Urinary bladder (tissue), 4 donors: Measurements from ENCODE around the gene HES5. TPM values are rescaled to one million over a fixed set of nuclear protein-coding genes. Genes with fewer than 3 reads are reported as not detected.

Source experiments
- DNase-seq: peaks from one replicate; pipeline ENCODE4 v3.0.0-alpha.2; 2015; ENCODE audit errors: extremely low spot score
- H3K27ac ChIP-seq: one replicate; pipeline ENCODE4 v1.5.1; 2013; ENCODE audit warnings: low read depth, mild to moderate bottlenecking, moderate library complexity
- H3K36me3 ChIP-seq: one replicate; pipeline ENCODE4 v1.6.1; 2013; ENCODE audit warnings: mild to moderate bottlenecking, moderate library complexity; ENCODE audit not compliant: insufficient read depth
- H3K4me1 ChIP-seq: one replicate; pipeline ENCODE4 v1.6.1; 2013; ENCODE audit warnings: mild to moderate bottlenecking, moderate library complexity; ENCODE audit not compliant: insufficient read depth
- H3K4me3 ChIP-seq: one replicate; pipeline ENCODE4 v1.5.1; 2013; ENCODE audit warnings: low read depth, low read length
- WGBS: extraction: QIAGEN DNeasy Blood & Tissue Kit; methylation state at CpG from one replicate; pipeline ENCODE4 v1.1.7; 2013; 5-methylcytosine and 5-hydroxymethylcytosine counted together
- polyA plus RNA-seq: library from polyadenylated mRNA; stranded (reverse); fragments of 200-250 nt; gene quantifications from one replicate; pipeline ENCODE4 v1.2.3, GENCODE V29; 2013
- total RNA-seq: library from RNA; depleted of rRNA; stranded (reverse); fragments of >200 nt; gene quantifications from one replicate; pipeline ENCODE4 v1.2.3, GENCODE V29; 2014
- donor health status: healthy with polysubstance abuse.
- donor health status: healthy.

Gene HES5
- total and polyA plus RNA-seq, 2 donors: 0.42 to 2.5 TPM

DNA sequence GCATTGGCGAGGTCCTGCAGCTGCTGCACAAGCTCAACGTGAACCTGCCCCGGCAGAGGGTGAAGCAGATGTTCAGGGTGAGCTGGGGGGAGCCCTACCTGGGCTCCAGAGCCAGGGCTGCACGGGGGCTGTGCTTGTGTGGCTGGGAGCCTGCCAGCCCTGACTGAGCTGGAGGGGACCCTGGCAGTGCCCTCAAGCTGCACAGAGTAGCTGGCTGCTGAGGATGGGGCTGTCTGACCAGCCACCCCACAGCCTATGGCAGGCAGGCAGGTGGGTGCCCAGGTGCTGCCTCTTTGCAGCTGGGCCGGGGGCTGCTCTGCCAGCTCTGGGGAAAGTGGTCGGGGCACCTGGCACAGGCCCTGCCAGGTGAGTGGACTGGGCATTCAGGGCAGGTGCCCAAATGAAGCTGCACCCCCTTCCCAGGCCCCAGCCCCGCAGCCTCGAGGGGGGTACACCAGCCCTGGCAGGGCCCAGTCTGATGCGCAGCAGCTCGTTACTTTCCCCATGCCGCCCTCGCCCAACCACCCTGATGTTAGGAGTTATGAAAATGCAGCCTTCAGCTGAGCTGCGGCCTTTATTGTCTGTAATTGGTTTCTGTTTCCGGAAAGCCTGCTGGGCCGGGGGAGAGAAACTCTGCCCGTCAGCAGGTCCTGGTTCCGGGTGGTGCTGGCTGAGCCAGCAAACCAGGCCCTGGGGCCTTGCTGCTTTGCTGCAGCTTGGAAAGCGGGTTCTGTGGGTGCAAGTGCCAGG is 49.7 kb downstream of the HES5 start:
- no peak for DNase-seq

DNA sequence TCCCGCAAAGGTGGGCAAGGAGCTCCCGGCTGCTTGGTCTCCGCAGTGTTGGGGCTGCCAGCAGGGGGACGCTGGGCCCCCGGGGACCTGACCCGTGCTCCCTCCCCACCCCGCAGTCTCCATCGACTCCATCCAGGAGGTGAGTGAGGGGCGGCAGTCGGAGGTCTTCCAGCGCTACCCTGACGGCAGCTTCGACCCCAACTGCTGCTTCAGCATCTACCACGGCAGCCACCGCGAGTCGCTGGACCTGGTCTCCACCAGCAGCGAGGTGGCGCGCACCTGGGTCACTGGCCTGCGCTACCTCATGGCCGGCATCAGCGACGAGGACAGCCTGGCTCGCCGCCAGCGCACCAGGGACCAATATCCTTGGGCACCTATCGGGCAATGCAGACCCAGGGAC is 50.4 kb downstream of the HES5 start:
- Histone ChIP-seq H3K36me3 (no peaks in the 10 kb centered on the region), H3K27ac (no peak overlapping the region), H3K4me1 (no peaks in the 10 kb centered on the region), H3K4me3 (no peak overlapping the region)
- WGBS: 85% methylated on average over 28 of the region's 28 CpGs
- no peak for DNase-seq

More for the DNA sequence above, 49.7 kb downstream of the HES5 start:
- no peaks in the 10 kb centered on the region for H3K36me3 ChIP-seq
- H3K27ac ChIP-seq: no peak overlapping the region
- WGBS: 82% methylated on average over 18 of the region's 18 CpGs
- no peaks in the 10 kb centered on the region for H3K4me1 ChIP-seq
- H3K4me3 ChIP-seq: no peak overlapping the region

DNA sequence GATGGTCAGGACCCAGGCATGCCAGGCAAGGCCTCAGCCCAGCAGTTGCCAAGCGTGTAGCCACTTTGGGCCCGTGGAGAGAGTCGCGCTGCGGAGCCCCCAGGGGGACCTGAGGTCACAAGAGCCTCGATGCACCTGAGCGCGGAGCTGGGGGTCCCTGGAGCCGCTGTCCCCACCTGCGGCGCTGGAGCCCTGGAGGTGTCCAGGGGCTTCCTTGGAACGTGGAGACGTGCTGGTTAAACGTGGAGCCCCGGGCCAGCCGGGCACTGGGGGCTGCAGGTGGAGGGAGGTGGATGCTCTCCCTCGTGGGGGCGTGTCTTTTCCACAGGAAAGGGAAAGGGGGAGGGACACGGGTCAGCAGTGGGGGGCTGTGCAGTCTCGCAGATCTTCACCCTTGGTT is 50.9 kb downstream of the HES5 start:
- Histone ChIP-seq H3K36me3 (no peaks in the 10 kb centered on the region), H3K4me1 (no peaks in the 10 kb centered on the region), H3K27ac (no peak overlapping the region), H3K4me3 (no peak overlapping the region)
- 76% methylated on average over 20 of the region's 20 CpGs for WGBS
- no peak for DNase-seq

Other genes with a start within 250 kb of the HES5 start
- 11.1 TPM for gene MORN1, start 138.7 kb downstream of the HES5 start, total RNA-seq
- gene MORN1, start 138.7 kb downstream of the HES5 start, polyA plus RNA-seq: 4.7 TPM
- 48.1 TPM for gene RER1, start 138.4 kb downstream of the HES5 start, total RNA-seq
- 79.0 TPM for gene RER1, start 138.4 kb downstream of the HES5 start, polyA plus RNA-seq
- 13.9 TPM for gene PEX10, start 117.7 kb downstream of the HES5 start, total RNA-seq
- gene PEX10, start 117.7 kb downstream of the HES5 start, polyA plus RNA-seq: 22.9 TPM
- gene PLCH2, start 54.0 kb downstream of the HES5 start, total RNA-seq: 7.0 TPM
- 13.4 TPM for gene PLCH2, start 54.0 kb downstream of the HES5 start, polyA plus RNA-seq
- 19.2 TPM for gene PANK4, start 3.7 kb downstream of the HES5 start, total RNA-seq
- 28.6 TPM for gene PANK4, start 3.7 kb downstream of the HES5 start, polyA plus RNA-seq
- gene TNFRSF14, start 26.1 kb upstream of the HES5 start, total RNA-seq: 19.2 TPM
- 75.5 TPM for gene TNFRSF14, start 26.1 kb upstream of the HES5 start, polyA plus RNA-seq
- gene PRXL2B, start 56.5 kb upstream of the HES5 start, total RNA-seq: 8.9 TPM
- 25.0 TPM for gene PRXL2B, start 56.5 kb upstream of the HES5 start, polyA plus RNA-seq
- gene MMEL1, start 102.8 kb upstream of the HES5 start, total RNA-seq: 2.6 TPM
- gene MMEL1, start 102.8 kb upstream of the HES5 start, polyA plus RNA-seq: 4.2 TPM